Skeletal muscle tissue (tissue), 4 donors: ENCODE data around the gene MAN2A2. TPM values are rescaled to one million over a fixed set of nuclear protein-coding genes. Genes with fewer than 3 reads are reported as not detected.

Experiments used
- H3K27ac ChIP-seq: one replicate; pipeline ENCODE4 v1.7.0; 2013; ENCODE audit warnings: mild to moderate bottlenecking, low read depth, low read length, inconsistent platforms
- H3K27me3 ChIP-seq, 3 donors: one replicate each; pipeline ENCODE4 v1.7.0; 2013; ENCODE audit warnings: low read length in 3 of 3; ENCODE audit not compliant: control insufficient read depth in 3 of 3, insufficient read depth in 3 of 3
- H3K36me3 ChIP-seq, 3 donors: one replicate each; pipeline ENCODE4 v1.7.0; 2013; ENCODE audit warnings: low read length in 3 of 3; ENCODE audit not compliant: control insufficient read depth in 3 of 3, insufficient read depth in 3 of 3
- H3K4me1 ChIP-seq, 3 donors: one replicate each; pipeline ENCODE4 v1.7.0; 2013; ENCODE audit warnings: low read length in 3 of 3, mild to moderate bottlenecking in 3 of 3; ENCODE audit not compliant: control insufficient read depth in 3 of 3, insufficient read depth in 3 of 3
- H3K4me3 ChIP-seq, 3 donors: one replicate each; pipeline ENCODE4 v1.7.0; 2013; ENCODE audit warnings: low read length in 3 of 3
- H3K9ac ChIP-seq, 3 donors: one replicate each; pipeline ENCODE4 v1.7.0; 2013; ENCODE audit warnings: low read length in 3 of 3, mild to moderate bottlenecking in 3 of 3, moderate library complexity in 2 of 3, low read depth in 1 of 3
- H3K9me3 ChIP-seq, 3 donors: one replicate each; pipeline ENCODE4 v1.7.0; 2013; ENCODE audit warnings: low read length in 3 of 3; ENCODE audit not compliant: control insufficient read depth in 3 of 3
- total RNA-seq: library from RNA; depleted of rRNA; stranded (reverse); fragments of >200 nt; gene quantifications from one replicate; pipeline ENCODE4 v1.2.3, GENCODE V29; 2014
- donor health status: Osteomylitis.

The MAN2A2 gene
- total RNA-seq, 1 donor from 2014 or later = 14.1 TPM

GRCh38 chr15:90877315-90877714, 25.8 kb upstream of the MAN2A2 start:
- Histone ChIP-seq H3K36me3 (peaks cover 56 to 61% (median 61%) of the 10 kb centered on the region in 3 donors), H3K9me3 (no peaks in the 10 kb centered on the region), H3K9ac (no peak overlapping the region), H3K4me1 (peaks cover 21 to 22% (median 22%) of the 10 kb centered on the region in 3 donors), H3K27me3 (no peaks in the 10 kb centered on the region), H3K27ac (no peak overlapping the region), H3K4me3 (no peak overlapping the region)

GRCh38 chr15:90877996-90878395, 25.1 kb upstream of the MAN2A2 start:
- Histone ChIP-seq H3K4me3 (no peak overlapping the region), H3K9me3 (no peaks in the 10 kb centered on the region), H3K27me3 (no peaks in the 10 kb centered on the region), H3K36me3 (peaks cover 58 to 62% (median 61%) of the 10 kb centered on the region in 3 donors), H3K4me1 (peaks cover 16 to 19% (median 17%) of the 10 kb centered on the region in 3 donors), H3K9ac (no peak overlapping the region), H3K27ac (no peak overlapping the region)

GRCh38 chr15:90878660-90879059, 24.4 kb upstream of the MAN2A2 start:
- Histone ChIP-seq H3K4me1 (peaks cover 16 to 19% (median 17%) of the 10 kb centered on the region in 3 donors), H3K9me3 (no peaks in the 10 kb centered on the region), H3K36me3 (peaks cover 58 to 62% (median 61%) of the 10 kb centered on the region in 3 donors), H3K27ac (no peak overlapping the region), H3K9ac (no peak overlapping the region), H3K27me3 (no peaks in the 10 kb centered on the region), H3K4me3 (no peak overlapping the region)

- H3K4me1 ChIP-seq = peaks cover 13 to 15% (median 13%) of the 10 kb centered on the region in 3 donors
- H3K9ac ChIP-seq = no peak overlapping the region
- H3K36me3 ChIP-seq = peaks cover 58 to 62% (median 61%) of the 10 kb centered on the region in 3 donors
- no peaks in the 10 kb centered on the region for H3K27me3 ChIP-seq
- no peaks in the 10 kb centered on the region for H3K9me3 ChIP-seq
- no peak overlapping the region for H3K27ac ChIP-seq
- no peak overlapping the region for H3K4me3 ChIP-seq
These were observed 23.3 kb upstream of the MAN2A2 start for GRCh38 chr15:90879730-90880366.

- Histone ChIP-seq H3K27ac (no peak overlapping the region), H3K4me3 (no peak overlapping the region), H3K9me3 (no peaks in the 10 kb centered on the region), H3K27me3 (no peaks in the 10 kb centered on the region), H3K9ac (no peak overlapping the region), H3K4me1 (peaks cover 16 to 21% (median 20%) of the 10 kb centered on the region in 3 donors), H3K36me3 (peaks cover 58 to 62% (median 60%) of the 10 kb centered on the region in 3 donors)
These were observed 22.5 kb upstream of the MAN2A2 start for GRCh38 chr15:90880381-90881145.

GRCh38 chr15:90881181-90881977, 21.7 kb upstream of the MAN2A2 start:
- Histone ChIP-seq H3K27ac (no peak overlapping the region), H3K4me1 (peaks cover 24 to 25% (median 24%) of the 10 kb centered on the region in 3 donors), H3K9ac (no peak overlapping the region), H3K36me3 (peaks cover 52 to 58% (median 54%) of the 10 kb centered on the region in 3 donors), H3K9me3 (no peaks in the 10 kb centered on the region), H3K27me3 (no peaks in the 10 kb centered on the region), H3K4me3 (no peak overlapping the region)

- no peak overlapping the region for H3K9ac ChIP-seq
- H3K27me3 ChIP-seq = no peaks in the 10 kb centered on the region
- no peak overlapping the region for H3K27ac ChIP-seq
- peaks cover 46 to 50% (median 49%) of the 10 kb centered on the region in 3 donors for H3K36me3 ChIP-seq
- H3K9me3 ChIP-seq = no peaks in the 10 kb centered on the region
- no peak overlapping the region for H3K4me3 ChIP-seq
- H3K4me1 ChIP-seq = peaks cover 25 to 27% (median 27%) of the 10 kb centered on the region in 3 donors
These were observed 21.0 kb upstream of the MAN2A2 start for GRCh38 chr15:90881978-90882721.

- H3K36me3 ChIP-seq = peaks cover 39 to 43% (median 42%) of the 10 kb centered on the region in 3 donors
- peaks cover 25 to 27% (median 27%) of the 10 kb centered on the region in 3 donors for H3K4me1 ChIP-seq
- H3K9ac ChIP-seq = peak overlapping the region; percentile 63 to 83 (median 80)
- peak overlapping the region in 1 of 3 donors; percentile 13 for H3K4me3 ChIP-seq
- peak overlapping the region; percentile 85 for H3K27ac ChIP-seq
- no peaks in the 10 kb centered on the region for H3K9me3 ChIP-seq
- no peaks in the 10 kb centered on the region for H3K27me3 ChIP-seq
These were observed 20.1 kb upstream of the MAN2A2 start for GRCh38 chr15:90882781-90883525.
